Right renal pelvis (tissue), 4 donors: ENCODE results near the gene CR1L. TPM values are rescaled to one million over a fixed set of nuclear protein-coding genes. Genes with fewer than 3 reads are reported as not detected.
A peak's percentile ranks its signal among the peaks of the same experiment; 100 is the strongest.
"Not testable (repeated sequence)": the region's sequence is repeated elsewhere in the genome, so short reads cannot be mapped to it uniquely, and the experiment has no call there.

Experiments used
- DNase-seq, 4 donors: peaks; one replicate each; pipeline ENCODE4 v3.0.0-alpha.2; 2013; ENCODE audit warnings: low read depth in 4 of 4, low spot score in 3 of 4, missing footprints in 1 of 4
- polyA plus RNA-seq, 4 donors: library from polyadenylated mRNA; unstranded; fragments of 120-200 nt; gene quantifications; one replicate each; pipeline ENCODE4 v1.2.1, GENCODE V29; 2013; ENCODE audit not compliant: insufficient read length in 4 of 4

Gene CR1L
- polyA plus RNA-seq, 4 donors: 0.86 to 1.1 (median 0.96) TPM; not detected in 1

DNA sequence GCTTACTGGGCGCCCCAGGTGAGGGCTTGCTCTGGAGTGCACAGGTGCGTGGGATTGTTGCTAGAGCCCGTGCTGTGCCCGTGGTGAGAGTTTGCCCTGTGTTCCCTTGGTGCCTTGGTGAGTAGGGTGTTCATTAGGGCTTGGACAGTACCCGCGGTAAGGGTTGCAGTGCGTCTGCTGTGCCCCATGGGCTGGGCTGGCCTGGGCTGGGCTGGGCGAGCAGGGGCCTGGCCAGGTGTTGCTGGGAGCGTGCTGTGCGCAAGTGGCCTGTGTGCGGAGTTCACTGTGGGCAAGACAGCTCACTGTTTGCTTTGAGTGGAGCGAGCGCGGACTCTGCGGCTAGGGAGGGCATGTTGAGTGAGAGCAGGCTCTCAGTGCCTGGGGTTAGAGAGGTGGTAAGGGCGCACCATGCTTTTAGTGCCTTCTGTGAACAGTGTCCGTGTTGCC lies 725 bp downstream of the CR1L start:
- DNase-seq: no peak

DNA sequence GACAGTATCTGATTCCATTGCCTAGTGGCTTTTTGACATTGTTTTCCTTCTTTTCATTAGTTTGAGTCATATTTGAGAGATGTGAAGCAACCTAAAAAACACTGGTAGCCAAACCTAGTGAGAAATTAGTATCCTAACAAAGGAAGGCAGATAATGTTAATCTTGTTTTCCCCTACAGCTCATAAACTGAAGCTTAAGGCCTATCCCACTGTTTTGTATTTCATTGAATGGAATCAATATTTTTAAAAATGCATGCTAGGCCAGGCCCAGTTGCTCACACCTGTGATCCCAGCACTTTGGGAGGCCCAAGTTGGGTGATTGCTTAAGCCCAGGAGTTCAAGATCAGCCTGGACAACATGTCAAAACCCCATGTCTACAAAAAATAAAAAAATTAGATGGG lies 1.2 kb downstream of the CR1L start:
- DNase-seq: no peak

DNA sequence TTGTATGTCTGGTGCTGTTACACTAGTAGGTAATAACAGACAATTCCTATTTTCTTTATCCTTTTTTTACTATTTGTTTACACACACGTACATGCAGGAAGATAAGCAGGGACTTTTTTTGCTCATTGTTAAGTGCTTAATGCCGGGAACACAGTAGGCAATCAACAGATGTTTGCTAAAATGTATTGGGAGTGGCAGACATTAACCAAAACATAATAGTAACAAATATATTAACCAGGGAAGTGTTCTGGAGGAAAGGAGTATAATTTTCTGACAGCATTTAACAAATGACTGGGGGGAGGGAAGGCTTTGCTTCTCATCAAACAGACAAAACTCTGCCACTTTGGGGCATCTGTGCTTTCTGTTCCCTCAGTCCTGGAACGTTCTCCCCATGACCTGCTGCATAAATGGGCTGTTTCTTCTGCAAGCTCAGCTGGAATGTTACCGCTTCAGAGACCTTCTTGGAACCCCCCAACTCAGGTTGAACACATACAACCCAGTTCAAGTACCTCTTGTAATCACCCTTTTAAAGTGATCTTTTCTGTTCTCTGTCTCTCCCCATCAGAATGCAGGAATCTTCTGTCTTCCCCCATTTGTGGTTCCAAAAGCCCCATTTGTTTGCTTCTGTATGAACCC lies 2.1 kb downstream of the CR1L start:
- no peak for DNase-seq

DNA sequence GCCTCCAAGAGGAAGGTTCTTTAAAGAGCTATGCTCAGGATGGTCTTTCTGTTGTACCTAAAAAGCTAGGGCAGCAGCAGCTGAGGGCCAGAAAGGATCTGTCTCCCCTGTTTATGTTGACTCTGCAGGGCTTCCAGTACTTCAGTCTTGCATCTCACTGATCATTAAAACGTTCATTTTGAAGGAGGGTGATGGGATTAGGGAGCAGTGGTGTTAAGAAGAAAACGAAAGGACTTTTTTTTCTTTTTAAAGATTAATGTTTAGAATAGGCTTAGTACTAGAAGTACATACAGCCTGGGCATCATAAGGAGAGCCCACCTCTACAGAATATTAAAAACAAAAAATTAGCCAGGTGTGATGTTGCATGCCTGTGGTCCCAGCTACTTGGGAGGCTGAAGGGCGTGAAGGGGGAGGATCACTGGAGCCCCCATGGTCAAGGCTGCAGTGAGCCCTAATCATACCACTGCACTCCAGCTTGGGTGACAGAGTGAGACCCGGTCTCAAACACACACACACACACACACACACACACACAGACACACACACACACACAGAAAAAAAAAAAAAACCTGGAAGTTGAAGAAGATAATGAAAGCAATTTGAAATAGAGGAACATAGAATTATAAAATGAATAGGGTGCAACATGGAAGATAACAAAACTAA lies 2.9 kb downstream of the CR1L start:
- DNase-seq: no peak

DNA sequence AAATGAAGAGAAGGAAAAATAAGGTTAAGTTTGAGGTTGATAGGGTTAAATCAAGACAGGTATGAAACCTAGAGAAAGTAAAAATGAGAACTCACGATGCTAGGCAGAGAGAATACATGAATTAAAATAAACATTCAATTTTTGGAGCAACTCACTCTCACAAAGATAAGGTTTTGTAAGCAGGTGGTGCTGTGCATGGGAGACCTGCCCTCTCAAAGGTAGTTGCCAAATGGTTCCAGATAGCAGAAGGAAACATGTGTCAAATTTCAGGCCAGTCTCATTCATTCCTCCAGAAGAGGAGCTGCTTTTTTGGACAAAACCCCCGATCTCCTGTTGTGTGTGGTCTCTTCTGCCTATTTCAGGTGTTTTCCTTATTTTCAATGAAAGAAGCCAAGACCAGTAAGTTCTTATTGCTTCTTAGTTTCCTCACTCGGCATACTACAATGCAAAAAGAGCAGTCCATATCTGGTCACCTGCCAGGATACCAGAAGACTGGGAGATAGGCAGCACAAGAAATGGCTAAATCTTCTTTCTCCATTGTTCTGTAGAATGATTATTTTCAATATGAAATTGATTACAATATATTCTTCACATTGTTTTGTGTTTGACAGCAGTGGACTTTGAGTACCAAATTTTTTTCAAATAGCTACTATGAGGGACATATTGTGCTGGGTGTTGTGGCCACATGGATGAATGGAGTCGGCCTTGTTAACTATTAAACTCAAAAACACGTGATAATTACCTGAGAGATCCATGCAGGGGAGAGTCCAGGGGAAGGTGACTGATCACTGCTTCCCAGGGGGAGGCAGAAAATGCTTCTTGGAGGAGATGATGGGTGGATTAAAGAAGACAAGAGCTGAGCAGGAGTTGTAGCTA lies 3.6 kb downstream of the CR1L start:
- DNase-seq: no peak

DNA sequence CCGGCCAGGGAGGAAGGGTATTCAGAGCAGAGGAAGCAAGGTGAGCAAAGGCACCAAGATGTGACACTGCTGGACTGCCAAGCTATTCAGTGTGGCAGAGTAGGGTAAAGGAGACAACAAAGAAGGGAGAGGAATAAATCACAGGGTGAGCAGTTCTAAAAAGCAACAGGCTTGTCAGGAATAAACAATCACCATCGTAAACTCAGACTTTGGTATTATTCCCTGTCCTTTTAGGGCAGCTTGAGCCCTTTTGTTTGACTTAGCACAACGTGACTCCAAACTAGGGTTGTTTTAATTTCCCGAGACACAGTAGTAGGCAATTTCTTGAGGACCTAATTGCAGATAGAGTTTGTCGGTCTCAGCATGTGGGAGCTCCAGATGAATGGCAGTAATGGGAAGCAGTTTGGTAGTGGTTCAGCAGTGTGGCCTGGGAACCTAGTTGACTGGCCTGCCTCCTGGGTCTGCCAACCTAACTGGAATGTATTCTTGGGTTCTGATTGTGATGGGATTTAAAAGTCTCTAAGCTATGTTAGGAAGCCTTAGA lies 4.3 kb downstream of the CR1L start:
- no peak for DNase-seq

DNA sequence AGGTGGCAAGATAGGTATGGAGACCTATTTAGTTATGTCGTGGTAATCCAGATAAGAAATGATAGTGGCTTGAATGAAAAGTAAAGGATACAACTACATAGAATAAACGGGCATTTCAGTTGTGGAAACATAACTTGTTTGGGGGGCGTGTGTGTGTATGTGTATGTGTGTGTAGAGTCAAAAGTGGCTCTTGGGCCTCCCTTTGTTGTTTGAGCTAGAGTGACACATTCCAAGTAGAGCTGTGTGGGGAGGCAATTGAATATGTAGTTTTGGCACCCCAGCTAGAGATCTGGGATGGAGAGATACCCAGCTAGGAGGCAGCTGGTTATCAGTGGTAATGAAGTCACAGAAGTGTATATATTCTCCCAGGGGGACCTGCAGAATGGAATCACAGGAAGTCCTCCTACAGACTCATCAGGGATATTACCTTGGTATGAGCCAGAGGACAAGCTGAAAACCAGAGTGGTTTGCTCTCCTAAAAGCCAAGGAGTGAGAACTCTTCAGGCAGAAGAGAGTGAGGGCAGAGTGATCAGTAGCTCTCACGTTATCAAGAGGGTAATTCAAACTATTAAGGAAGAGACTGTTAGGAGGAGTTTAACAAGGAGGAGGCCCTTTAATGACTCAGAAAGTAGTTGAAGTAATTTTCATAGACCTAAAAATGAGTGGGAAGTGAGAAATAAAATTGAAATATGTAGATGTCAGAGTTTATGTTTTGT lies 5.1 kb downstream of the CR1L start:
- no peak for DNase-seq

DNA sequence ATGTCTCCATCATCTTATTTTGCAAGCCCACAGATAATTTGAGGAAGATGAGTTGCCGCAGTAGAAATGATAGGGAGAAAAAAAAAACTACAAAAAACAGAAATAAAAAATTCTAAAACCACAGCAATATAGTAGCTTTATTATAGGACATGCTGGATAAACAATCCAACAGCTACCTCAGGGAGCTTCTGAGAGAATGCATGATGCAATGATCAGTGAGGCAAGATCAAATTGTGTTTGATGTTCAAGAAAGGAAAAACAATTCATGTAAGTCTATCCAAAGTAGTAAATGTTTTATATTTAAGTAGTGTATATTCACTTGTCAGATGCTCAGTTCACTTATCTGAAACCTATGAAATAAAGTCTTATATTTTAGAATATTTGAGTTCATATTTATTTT lies 6.7 kb downstream of the CR1L start:
- DNase-seq: no peak

DNA sequence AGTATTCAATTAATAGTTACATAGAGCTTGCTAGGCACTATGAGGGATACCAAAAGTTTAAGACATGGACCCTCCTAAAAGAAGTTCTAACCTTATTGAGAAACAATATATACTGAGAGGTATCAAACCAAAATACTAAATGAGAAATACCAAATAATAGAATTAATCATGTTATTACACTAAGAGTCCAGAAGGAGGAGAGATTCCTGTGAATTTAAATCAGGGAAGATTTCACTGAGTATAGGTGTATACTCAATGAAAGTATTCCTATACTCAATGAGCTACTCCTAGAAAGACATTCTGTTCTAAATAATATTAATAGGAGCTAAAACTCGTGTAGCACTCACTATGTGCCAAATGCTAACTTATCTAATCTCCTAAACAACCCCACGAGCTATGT lies 9.4 kb downstream of the CR1L start:
- no peak for DNase-seq

DNA sequence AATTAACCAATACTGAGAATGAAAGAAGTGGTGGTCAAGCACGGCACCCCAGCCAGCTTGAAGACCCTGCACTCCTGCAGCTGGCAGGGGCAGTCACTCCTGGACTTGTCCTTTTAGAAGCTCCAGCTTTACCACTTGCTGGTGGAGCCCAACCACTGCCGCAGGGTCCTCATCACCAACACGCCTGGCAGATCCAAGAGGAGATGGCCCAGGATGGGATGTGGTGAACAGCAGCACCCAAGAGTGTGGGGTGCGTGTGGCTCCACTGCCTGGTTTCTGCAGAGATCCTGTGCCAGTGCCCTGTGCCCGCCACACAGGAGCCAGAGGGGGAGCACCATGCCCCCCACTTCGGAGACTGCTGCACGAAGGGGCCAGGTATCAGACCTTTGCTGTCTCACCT lies 13.5 kb downstream of the CR1L start:
- DNase-seq: no peak

DNA sequence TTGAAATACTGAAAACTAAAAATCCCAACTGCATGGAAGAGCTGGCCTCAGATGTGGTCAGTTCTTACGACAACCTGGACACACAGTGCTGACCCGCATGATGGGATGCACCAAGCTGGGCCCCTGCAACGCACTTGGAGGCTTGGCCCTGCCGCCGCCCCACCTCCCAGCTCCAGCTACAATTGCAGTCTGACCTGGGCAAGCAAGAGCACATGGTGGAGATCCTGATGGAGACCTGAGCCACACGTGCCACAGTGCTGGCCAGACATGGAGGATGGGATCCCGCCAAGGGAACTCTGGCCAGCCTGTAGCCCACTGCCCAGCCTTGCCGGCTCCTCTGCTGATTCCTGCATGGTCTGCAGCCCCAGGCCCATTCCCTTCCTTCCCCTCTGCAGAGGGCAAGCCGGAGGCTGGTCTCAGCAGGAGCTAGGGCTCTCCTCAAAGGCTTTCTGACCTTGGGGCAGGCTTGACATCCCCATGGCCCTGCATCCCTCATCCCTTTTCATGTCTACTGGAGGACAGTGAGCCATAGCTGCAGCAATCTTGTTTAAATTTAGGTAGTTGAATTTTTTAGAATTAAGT lies 14.1 kb downstream of the CR1L start:
- no peak for DNase-seq

DNA sequence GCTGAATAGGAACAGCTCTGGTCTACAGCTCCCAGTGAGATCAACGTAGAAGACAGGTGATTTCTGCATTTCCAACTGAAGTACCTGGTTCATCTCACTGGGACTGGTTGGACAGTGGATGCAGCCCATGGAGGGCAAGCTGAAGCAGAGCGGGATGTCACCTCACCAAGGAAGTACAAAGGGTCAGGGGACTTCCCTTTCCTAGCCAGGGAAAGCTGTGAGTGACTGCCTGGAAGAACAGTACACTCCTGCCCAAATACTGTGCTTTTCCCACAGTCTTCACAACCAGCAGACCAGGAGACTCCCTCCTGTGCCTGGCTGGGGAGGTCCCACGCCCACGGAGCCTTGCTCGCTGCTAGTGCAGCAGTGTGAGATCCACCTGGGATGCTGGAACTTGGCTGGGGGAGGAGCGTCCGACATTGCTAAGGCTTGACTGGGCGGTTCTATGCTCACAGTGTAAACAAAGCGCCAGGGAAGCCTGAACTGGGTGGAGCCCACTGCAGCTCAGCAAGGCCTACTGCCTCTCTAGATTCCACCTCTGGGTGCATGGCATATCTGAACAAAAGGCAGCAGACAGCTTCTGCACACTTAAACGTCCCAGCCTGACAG lies 14.7 kb downstream of the CR1L start:
- no peak for DNase-seq

DNA sequence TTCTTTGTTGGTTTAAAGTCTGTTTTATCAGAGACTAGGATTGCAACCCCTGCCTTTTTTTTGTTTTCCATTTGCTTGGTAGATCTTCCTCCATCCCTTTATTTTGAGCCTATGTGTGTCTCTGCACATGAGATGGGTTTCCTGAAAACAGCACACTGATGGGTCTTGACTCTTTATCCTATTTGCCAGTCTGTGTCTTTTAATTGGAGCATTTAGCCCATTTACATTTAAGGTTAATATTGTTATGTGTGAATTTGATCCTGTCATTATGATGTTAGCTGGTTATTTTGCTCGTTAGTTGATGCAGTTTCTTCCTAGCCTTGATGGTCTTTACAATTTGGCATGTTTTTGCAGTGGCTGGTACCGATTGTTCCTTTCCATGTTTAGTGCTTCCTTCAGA lies 16.5 kb downstream of the CR1L start:
- DNase-seq: not testable (repeated sequence)

DNA sequence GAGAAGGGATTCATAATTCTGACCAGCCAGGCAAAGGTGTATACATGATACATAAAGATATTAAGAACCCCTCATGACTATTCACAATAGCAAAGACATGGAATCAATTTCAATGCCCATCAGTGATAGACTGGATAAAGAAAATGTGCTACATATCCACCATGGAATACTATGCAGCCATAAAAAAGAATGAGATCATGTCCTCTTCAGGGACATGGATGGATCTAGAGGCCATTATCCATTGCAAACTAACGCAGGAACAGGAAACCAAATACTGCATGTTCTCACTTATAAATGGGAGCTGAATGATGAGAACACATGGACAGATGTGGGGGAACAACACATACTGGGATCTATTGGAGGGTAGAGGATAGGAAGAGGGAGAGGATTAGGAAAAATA lies 21.4 kb downstream of the CR1L start:
- no peak for DNase-seq

DNA sequence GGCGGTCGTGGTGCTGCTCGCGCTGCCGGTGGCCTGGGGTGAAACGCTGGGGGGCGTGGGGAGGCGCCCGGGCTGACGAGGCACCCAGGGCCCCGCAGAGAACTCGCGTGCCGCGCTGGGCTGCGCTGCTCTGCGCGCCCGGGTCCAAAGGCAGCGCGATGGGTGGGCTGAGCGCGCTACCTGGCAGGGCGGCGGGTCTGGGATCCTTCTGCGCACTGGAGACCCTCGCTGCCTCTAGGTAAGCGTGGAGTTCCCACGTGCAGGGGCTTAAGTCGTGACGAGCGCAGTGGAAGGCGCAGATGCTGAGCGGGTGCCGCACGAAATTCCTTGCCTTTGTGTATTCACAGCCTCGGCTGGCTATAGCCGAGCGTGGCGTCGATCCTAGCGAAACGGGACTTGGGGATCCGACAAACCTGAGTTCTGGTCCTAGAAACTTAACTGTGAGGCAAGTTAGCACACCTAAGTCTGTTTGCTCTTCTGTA lies 24.6 kb downstream of the CR1L start:
- DNase-seq: no peak

DNA sequence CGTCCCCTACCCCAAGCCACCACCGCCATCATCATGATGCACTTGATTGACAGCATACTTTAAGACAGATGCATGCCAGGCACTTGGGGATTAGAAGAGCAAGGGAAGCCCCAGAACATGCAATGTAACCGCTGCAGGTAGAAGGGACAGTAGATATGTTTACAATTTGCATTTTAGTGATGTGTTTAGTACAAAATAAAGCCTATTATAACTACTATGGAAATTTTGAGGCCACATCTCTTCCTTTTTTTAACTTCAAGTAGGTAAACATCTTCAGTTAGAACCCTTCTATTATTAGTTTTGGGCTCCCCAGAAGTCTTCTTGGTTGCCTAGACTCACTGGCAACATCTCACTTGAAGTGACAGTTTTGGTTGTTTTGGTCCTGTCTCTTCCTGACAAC lies 25.3 kb downstream of the CR1L start:
- DNase-seq: no peak

DNA sequence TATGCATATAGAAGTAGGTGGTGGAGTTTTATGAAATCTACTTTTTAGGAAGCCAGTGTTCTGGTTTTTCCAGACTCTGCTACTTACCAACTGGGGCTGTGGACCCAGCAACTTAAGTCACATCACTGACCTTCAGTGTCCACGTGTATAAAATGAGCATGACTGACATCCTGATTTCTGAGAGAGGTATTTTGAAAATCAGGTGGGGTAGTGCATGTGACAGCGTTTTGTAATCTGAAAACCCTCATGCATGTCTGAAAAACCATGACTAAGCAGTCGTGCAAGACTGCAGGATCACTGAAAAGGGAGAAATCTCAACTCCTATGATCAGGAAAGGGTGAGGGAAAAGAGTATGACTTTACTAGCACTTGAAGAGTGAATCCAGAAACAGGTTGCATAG lies 26.1 kb downstream of the CR1L start:
- DNase-seq: no peak

DNA sequence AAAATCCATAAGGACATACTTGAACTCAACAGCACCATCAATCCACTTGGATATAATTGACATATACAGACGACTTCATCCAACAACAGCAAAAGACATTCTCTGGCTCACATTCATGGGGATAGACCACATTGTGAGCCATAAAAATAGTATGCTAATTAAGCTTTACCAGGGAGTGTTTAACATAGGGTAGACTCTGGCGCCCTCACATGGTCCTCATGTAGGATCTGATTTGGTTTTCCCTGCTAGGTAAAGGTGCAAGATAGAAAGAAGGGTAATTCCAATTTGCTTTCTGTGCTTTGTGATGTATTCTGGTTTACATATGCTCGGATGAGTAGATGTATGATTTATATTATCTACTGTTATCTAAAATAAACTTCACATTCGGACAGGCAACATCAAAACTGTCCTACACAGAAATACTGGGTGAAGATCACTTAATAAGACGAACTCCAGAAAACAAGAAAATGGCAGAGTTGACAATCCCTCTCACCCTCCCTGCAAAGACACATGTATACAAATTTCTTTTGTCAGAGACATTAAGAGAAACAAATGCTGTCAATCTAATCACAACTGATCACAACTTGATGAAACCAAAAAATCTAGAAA lies 27.7 kb downstream of the CR1L start:
- DNase-seq: peak; percentile 15 to 20 (median 18)

DNA sequence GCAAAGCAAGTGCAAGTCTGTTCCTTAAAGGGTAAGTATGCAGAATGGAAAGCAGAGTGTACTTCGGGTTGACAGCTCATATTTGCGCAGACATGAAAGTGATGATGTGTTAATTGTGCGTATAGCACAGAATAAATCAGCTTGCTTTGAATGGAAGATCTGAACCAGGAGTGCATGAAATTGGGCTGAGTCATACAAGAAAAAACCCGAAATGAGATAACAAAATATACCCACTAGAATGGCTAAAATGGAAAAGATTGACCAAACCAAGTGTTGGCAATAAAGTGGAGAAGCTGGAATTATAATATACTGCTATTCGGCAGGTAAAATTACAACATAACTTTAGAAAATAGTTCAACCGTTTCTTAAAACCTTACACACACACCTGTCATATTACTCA lies 28.5 kb downstream of the CR1L start:
- no peak for DNase-seq
